HepG2 (cell line): Measurements from ENCODE around the gene CRYGA. TPM values are rescaled to one million over a fixed set of nuclear protein-coding genes. Genes with fewer than 3 reads are reported as not detected.
A peak's percentile ranks its signal among the peaks of the same experiment; 100 is the strongest.

ENCODE experiments used
- ATAC-seq: fragments of 200-7000 bp; cut with Tn5 transposase; 3 replicates; pipeline ENCODE4 v1.9.1; 2020; ENCODE audit warnings: mild to moderate bottlenecking, moderate library complexity
- BruUV-seq: library from RNA; stranded (reverse); fragments of 400-500 nt; replicated peaks from 2 replicates; lab custom pipeline; 2021; lab: Mats Ljungman, UMichigan
- CTCF ChIA-PET: fragments of 300-600 bp; formaldehyde crosslinking; extraction: SDS; loops from one replicate; lab custom pipeline; 2021; ENCODE audit warnings: low total read pairs, inconsistent platforms, low intra/inter-chr PET ratio; lab: Yijun Ruan, JAX
- POLR2A ChIA-PET: fragments of 350-600 bp; sonication (Branson Sonifier 250); formaldehyde crosslinking; loops from one replicate; lab custom pipeline; 2020; ENCODE audit warnings: antibody characterized with exemption, inconsistent platforms; lab: Yijun Ruan, JAX
- DNase-seq: peaks from one replicate; pipeline ENCODE4 v3.0.0-alpha.2; 2015; ENCODE audit warnings: low spot score
- FAIRE-seq: peaks from 3 replicates; lab custom pipeline; 2011; peaks lifted over from hg19 to GRCh38; lab: Jason Lieb, UNC
- H2AFZ ChIP-seq: one replicate; pipeline ENCODE4 v1.6.1; 2011; ENCODE audit warnings: low read length, inconsistent platforms
- H3K27ac ChIP-seq: fragments of 300-600 bp; 3 replicates; pipeline ENCODE4 v1.8.0; 2011; ENCODE audit warnings: mixed run types, mild to moderate bottlenecking, mixed read lengths, low read length, inconsistent platforms; ENCODE audit not compliant: insufficient read depth; ENCODE audit errors: extremely low read length
- H3K27me3 ChIP-seq, 2 experiments: fragments of 200-600 bp in 1 of 2; 2 replicates in 1 of 2; 3 replicates in 1 of 2; pipeline versions ENCODE4 v1.6.0 to v1.8.0; 2011; ENCODE audit warnings: low read length in 2 of 2, mild to moderate bottlenecking in 2 of 2, moderate library complexity in 2 of 2, inconsistent platforms in 1 of 2; ENCODE audit not compliant: insufficient read depth in 2 of 2, control insufficient read depth in 1 of 2
- H3K36me3 ChIP-seq, 2 experiments: fragments of 200-600 bp in 1 of 2; replicated peaks in 1 of 2; 2 replicates in 1 of 2; 3 replicates in 1 of 2; pipeline versions ENCODE4 v1.5.1 to v1.8.0; 2011; ENCODE audit warnings: low read length in 2 of 2, inconsistent platforms in 1 of 2; ENCODE audit not compliant: insufficient read depth in 2 of 2, control insufficient read depth in 1 of 2
- H3K4me1 ChIP-seq: 2 replicates; pipeline ENCODE4 v1.5.1; 2012; ENCODE audit warnings: low read length, inconsistent platforms; ENCODE audit not compliant: insufficient read depth
- H3K4me2 ChIP-seq: 2 replicates; pipeline ENCODE4 v1.6.0; 2011; ENCODE audit warnings: low read depth, low read length, inconsistent platforms
- H3K4me3 ChIP-seq, 3 experiments: fragments of 200-600 bp in 1 of 3; sonication (generic), shearing (Covaris generic) in 1 of 3; replicated peaks in 1 of 3; 2 replicates each; pipeline ENCODE4 v1.5.1; 2011 to 2016; ENCODE audit warnings: low read length in 3 of 3, inconsistent platforms in 2 of 3, low read depth in 2 of 3, mild to moderate bottlenecking in 2 of 3, control low read depth in 1 of 3, mixed read lengths in 1 of 3; ENCODE audit not compliant: insufficient read depth in 1 of 3
- H3K79me2 ChIP-seq: one replicate; pipeline ENCODE4 v1.6.1; 2011; ENCODE audit warnings: low read length, inconsistent platforms; ENCODE audit not compliant: insufficient read depth
- H3K9ac ChIP-seq: 2 replicates; pipeline ENCODE4 v1.6.0; 2011; ENCODE audit warnings: mild to moderate bottlenecking, low read depth, low read length, inconsistent platforms; ENCODE audit not compliant: insufficient read depth
- H3K9me3 ChIP-seq: 2 replicates; pipeline ENCODE4 v1.5.1; 2012; ENCODE audit warnings: mild to moderate bottlenecking, low read length
- H4K20me1 ChIP-seq: 2 replicates; pipeline ENCODE4 v1.6.0; 2011; ENCODE audit warnings: inconsistent platforms, mild to moderate bottlenecking, low read length, moderate library complexity; ENCODE audit not compliant: insufficient read depth
- CENPBD1 ChIP-seq: sonication (generic); formaldehyde crosslinking; IDR thresholded peaks from 2 replicates; pipeline ENCODE4 v1.8.0; 2022; ENCODE audit warnings: missing genetic modification reagents, low read depth, mild to moderate bottlenecking, borderline replicate concordance
- FOXM1 ChIP-seq: sonication (generic); formaldehyde crosslinking; IDR thresholded peaks from 2 replicates; pipeline ENCODE4 v1.5.0; 2020; ENCODE audit warnings: missing genetic modification reagents
- MXD1 ChIP-seq: sonication (generic); formaldehyde crosslinking; IDR thresholded peaks from 2 replicates; pipeline ENCODE4 v1.4.0; 2020; ENCODE audit warnings: mild to moderate bottlenecking, missing genetic modification reagents
- SIN3A ChIP-seq: IDR thresholded peaks from 2 replicates; pipeline ENCODE4 v1.6.1; 2011; ENCODE audit warnings: low read depth, mild to moderate bottlenecking, control low read depth, low read length, borderline replicate concordance
- SRF ChIP-seq: IDR thresholded peaks from 2 replicates; pipeline ENCODE4 v1.6.1; 2011; ENCODE audit warnings: mild to moderate bottlenecking, low read depth, low read length, moderate library complexity
- ZNF549 ChIP-seq: sonication (generic); formaldehyde crosslinking; IDR thresholded peaks from 2 replicates; pipeline ENCODE4 v1.5.0; 2020; ENCODE audit warnings: missing genetic modification reagents
- WGBS: methylation state at CpG from one replicate; pipeline ENCODE4 v1.1.6; 2017; ENCODE audit warnings: low lambda C conversion rate; 5-methylcytosine and 5-hydroxymethylcytosine counted together
- in situ Hi-C: cut with HindIII; loops from 2 replicates; pipeline ENCODE4 v1.10.0; 2017; ENCODE audit warnings: low pct_unique_long_range_greater_than_20kb; ENCODE audit not compliant: extremely low pct_ligation_motif_present
- intact Hi-C: fragments of 100-400 bp; cut with micrococcal nuclease; formaldehyde crosslinking; loops from one replicate; pipeline ENCODE4 v1.10.0; 2022; ENCODE audit not compliant: unreplicated experiment
- polyA plus RNA-seq, 8 experiments: library from polyadenylated mRNA; depleted of rRNA in 3 of 8; stranded (reverse) in 7 of 8; unstranded in 1 of 8; fragments of >200 nt; fragmentation: Illumina TruSeq in 4 of 8; extraction: Trizol in 4 of 8; gene quantifications; 2 replicates each; pipeline versions ENCODE4 v1.2.1 to v1.2.3, GENCODE V29; 2011 to 2016; ENCODE audit warnings: low read depth in 4 of 8, missing spikeins in 1 of 8, mixed read lengths in 1 of 8; ENCODE audit not compliant: insufficient read depth in 1 of 8
- total RNA-seq, 5 experiments: library from RNA; depleted of rRNA; stranded (reverse); fragments of >200 nt; fragmentation: Illumina TruSeq; extraction: Trizol; gene quantifications; 2 replicates each; pipeline ENCODE4 v1.2.3, GENCODE V29; 2016; ENCODE audit warnings: low read depth in 1 of 5
- TF ChIP-seq, protein P1 (sequence below), 2 experiments: sonication (generic) in 1 of 2; formaldehyde crosslinking in 1 of 2; IDR thresholded peaks; 2 replicates each; pipeline versions ENCODE4 v1.4.0 to v1.6.1; 2016 to 2020; ENCODE audit warnings: borderline replicate concordance in 1 of 2, low read depth in 1 of 2, mild to moderate bottlenecking in 1 of 2, missing genetic modification reagents in 1 of 2
- TF ChIP-seq, protein P2 (sequence below): IDR thresholded peaks from 2 replicates; pipeline ENCODE4 v1.6.1; 2016; ENCODE audit warnings: missing compliant biosample characterization, missing genetic modification reagents, borderline replicate concordance

Gene CRYGA
- total and polyA plus RNA-seq, 2 of the 13 experiments (the other 11 are each of a cell fraction or from before 2014, with no cell fraction given) = not detected

DNA sequence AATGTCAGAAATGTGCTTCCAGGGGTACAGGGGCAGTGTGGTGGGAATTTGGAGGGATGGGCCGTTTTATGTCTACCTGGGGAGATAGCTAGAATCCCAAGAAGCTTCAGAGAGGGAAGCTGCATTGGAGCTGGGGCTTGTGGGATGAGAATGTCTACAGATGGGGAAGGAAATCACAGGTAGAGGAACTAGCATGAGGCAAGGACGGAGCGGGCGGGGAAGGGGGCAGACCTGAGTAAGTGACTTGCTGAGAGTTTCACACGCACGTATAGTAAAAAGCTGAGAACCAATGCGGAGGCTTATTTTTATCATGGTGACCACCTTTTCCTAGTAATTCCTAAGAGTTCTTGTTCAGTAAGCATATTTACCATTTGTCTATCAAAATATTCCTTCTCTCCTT lies 20.1 kb upstream of the CRYGA start (continued):
- TF ChIP-seq FOXM1 (CRISPR knock-in tag) (no peak), MXD1 (CRISPR knock-in tag) (no peak), SRF (no peak), SIN3A (no peak), CENPBD1 (CRISPR knock-in tag) (no peak), ZNF549 (CRISPR knock-in tag) (no peak)
- TF ChIP-seq, protein P1, sequence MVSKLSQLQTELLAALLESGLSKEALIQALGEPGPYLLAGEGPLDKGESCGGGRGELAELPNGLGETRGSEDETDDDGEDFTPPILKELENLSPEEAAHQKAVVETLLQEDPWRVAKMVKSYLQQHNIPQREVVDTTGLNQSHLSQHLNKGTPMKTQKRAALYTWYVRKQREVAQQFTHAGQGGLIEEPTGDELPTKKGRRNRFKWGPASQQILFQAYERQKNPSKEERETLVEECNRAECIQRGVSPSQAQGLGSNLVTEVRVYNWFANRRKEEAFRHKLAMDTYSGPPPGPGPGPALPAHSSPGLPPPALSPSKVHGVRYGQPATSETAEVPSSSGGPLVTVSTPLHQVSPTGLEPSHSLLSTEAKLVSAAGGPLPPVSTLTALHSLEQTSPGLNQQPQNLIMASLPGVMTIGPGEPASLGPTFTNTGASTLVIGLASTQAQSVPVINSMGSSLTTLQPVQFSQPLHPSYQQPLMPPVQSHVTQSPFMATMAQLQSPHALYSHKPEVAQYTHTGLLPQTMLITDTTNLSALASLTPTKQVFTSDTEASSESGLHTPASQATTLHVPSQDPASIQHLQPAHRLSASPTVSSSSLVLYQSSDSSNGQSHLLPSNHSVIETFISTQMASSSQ (IDR thresholded peaks at IDR 0.05; ENCODE audit: low read depth) = no peak
- TF ChIP-seq, protein P1 (CRISPR knock-in tag; IDR thresholded peaks at IDR 0.05; ENCODE audit: borderline replicate concordance) = no peak

DNA sequence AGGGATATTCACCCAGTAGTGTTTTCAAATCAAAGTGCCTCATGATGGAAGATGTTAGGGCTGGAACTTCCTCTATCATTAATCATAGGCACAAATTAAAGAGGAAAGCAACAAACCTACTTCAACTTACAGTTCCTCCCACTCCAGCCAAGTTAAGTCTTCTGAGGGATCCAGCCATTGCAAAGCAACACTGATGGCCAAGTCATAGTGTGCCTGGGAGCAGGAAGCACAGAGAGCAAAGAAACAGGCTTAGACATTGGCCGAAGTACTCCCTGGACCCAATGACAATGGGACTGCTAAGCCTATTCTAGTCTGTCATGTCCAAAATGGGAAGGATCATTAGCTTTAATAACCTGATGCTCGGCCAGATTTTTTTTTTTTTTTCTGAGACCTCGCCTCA lies 19.4 kb upstream of the CRYGA start:
- FAIRE-seq (no peak), DNase-seq (no peak), ATAC-seq (peak; percentile 43; the same call in 1 of the 3 replicates)
- no peaks in the 10 kb centered on the region for H4K20me1 ChIP-seq
- WGBS = 70% methylated on average over 3 of the region's 3 CpGs
- peaks cover 0 to 17% of the 10 kb centered on the region in 2 experiments; a peak in 3 of 5 replicates for H3K27me3 ChIP-seq
- no peak overlapping the region for H2AFZ ChIP-seq
- H3K4me1 ChIP-seq = peaks cover 34% of the 10 kb centered on the region
- H3K4me3 ChIP-seq = no peak overlapping the region
- no peaks in the 10 kb centered on the region for H3K36me3 ChIP-seq
- no peak overlapping the region for H3K4me2 ChIP-seq
- ChIA-PET POLR2A (no interaction called here), CTCF (no interaction called here)
- no peaks in the 10 kb centered on the region for H3K9me3 ChIP-seq
- in situ Hi-C loops (no loop called here), intact Hi-C loops (no loop called here)
- TF ChIP-seq, protein P2, sequence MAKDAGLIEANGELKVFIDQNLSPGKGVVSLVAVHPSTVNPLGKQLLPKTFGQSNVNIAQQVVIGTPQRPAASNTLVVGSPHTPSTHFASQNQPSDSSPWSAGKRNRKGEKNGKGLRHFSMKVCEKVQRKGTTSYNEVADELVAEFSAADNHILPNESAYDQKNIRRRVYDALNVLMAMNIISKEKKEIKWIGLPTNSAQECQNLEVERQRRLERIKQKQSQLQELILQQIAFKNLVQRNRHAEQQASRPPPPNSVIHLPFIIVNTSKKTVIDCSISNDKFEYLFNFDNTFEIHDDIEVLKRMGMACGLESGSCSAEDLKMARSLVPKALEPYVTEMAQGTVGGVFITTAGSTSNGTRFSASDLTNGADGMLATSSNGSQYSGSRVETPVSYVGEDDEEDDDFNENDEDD (CRISPR knock-in tag) = no peak
- no TSS peak for BruUV-seq
- H3K27ac ChIP-seq = no peak overlapping the region
- no peaks in the 10 kb centered on the region for H3K79me2 ChIP-seq
- H3K9ac ChIP-seq = no peak overlapping the region
